Neural progenitor cell (in vitro differentiated cells): ENCODE measurements around the gene PGGT1B.

Experiments
- CTCF ChIP-seq: fragments of 200-600 bp; sonication (generic); IDR thresholded peaks from 2 replicates; pipeline ENCODE4 v1.5.1; 2017; ENCODE audit warnings: antibody characterized with exemption, mild to moderate bottlenecking
- EZH2 ChIP-seq: fragments of 200-600 bp; sonication (generic); IDR thresholded peaks from 2 replicates; pipeline ENCODE4 v1.6.1; 2017; ENCODE audit warnings: antibody characterized with exemption, mild to moderate bottlenecking, moderate library complexity

GRCh38 chr5:115237066-115237465 lies 25.6 kb downstream of the PGGT1B start:
- no peak for TF ChIP-seq CTCF
- TF ChIP-seq EZH2: no peak
